GM19328 (cell line): ENCODE data around the gene MFGE8.

ENCODE experiments used
- ATAC-seq: cut with Tn5 transposase; IDR thresholded peaks from one replicate; pipeline ENCODE4 v1.9.1; 2021; ENCODE audit warnings: mild to moderate bottlenecking, moderate library complexity; ENCODE audit not compliant: unreplicated experiment

The MFGE8 gene

DNA sequence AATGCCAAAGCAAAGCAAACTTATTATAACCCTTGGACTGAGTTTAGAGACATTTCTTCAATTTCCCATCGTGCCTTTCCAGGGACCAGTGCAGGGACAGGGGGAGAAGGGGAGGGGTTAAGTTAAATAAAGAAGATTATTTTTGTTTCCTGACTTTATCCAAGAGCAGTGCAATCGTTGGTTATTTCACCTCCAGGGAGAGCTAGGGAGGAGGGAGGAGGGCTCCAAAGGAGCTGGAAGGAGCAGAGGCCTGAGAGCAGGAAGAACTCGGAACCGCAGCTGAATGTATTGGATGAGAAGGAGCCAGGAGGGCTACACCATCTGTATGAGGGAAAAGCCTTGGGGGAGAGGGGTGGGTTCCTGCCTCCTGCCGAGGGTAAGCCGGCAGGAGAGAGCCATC lies 38.5 kb downstream of the MFGE8 start:
- no peak for ATAC-seq

DNA sequence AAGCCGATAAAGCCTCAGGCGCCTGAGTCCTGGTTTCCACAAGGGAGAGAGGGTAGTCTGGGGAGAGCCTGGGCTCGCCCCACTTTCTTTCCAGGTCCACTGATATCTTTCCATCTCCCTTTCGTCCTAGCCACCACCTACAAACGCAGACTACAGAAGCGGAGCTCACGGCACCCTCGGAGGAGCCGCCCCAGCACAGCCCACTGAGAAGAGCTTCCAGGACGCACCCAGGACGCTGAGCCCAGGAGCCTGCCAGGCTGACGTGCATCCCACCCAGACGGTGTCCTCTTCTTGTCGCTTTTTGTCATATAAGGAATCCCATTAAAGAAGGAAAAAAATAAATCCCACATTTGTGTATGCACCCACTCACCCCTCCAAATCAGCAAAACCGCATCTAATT lies 38.9 kb downstream of the MFGE8 start:
- ATAC-seq = no peak

DNA sequence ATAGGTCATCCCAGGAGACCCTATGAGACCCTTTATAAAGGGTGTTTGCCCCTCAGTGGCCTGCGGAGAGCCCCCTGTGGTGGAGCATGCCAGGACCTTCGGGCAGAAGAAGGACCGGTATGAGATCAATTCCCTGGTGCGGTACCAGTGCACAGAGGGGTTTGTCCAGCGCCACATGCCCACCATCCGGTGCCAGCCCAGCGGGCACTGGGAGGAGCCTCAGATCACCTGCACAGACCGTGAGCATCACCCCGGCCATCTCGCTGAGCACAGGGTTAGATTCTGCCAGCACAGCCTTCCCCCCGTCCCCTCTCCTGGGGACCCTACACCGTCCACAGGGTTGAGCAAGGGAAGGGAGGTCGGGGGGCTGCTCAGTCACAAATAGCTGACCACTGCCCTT lies 39.4 kb downstream of the MFGE8 start:
- ATAC-seq = no peak

DNA sequence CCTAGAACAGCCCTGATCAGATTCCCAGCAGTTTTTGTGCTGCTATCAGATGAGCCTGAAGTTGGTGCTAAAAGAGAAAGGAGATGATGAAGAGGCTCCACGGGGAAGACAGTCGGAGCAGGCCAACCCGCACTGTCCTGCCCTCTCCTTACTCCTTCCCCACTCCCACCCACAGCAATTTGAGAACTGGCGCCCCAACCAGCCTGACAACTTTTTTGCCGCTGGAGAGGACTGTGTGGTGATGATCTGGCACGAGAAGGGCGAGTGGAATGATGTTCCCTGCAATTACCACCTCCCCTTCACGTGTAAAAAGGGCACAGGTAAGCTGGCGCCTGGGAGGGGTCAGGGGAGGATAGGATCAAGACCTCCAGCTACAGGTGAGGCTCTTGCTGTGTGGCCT lies 40.5 kb downstream of the MFGE8 start:
- ATAC-seq = no peak

DNA sequence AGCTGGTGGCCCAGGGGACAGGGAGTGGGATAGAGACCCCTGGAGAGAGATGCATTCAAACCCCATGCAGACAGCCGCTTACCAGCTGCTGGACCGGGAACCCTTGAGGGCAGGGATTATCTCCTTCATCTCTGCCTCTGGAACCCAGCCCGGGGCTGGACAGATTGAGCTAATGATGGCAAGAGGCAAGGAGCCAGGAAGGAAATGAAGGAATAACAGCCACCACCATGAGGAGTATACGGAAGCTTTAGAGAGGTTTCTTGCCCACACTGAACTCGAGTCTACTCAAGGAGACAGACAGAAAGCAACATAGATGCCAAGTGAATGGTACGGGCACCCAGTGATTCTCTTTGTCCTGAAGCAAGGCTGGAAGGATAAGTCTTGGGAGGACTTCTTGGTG lies 41.1 kb downstream of the MFGE8 start:
- ATAC-seq = no peak

DNA sequence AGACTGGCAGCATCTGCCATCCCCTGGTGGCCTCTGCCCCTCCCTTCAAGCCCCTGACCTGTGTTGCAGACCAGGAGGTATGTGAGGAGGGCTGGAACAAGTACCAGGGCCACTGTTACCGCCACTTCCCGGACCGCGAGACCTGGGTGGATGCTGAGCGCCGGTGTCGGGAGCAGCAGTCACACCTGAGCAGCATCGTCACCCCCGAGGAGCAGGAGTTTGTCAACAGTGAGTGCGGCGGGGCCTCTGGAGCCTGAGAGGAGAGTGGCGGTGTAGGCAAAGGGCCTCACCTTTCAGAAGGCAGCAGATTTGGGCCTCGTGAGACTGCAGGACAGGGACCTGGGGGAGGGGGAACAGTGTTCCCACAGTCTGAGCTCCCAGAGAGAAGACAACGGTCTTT lies 41.9 kb downstream of the MFGE8 start:
- ATAC-seq = no peak

DNA sequence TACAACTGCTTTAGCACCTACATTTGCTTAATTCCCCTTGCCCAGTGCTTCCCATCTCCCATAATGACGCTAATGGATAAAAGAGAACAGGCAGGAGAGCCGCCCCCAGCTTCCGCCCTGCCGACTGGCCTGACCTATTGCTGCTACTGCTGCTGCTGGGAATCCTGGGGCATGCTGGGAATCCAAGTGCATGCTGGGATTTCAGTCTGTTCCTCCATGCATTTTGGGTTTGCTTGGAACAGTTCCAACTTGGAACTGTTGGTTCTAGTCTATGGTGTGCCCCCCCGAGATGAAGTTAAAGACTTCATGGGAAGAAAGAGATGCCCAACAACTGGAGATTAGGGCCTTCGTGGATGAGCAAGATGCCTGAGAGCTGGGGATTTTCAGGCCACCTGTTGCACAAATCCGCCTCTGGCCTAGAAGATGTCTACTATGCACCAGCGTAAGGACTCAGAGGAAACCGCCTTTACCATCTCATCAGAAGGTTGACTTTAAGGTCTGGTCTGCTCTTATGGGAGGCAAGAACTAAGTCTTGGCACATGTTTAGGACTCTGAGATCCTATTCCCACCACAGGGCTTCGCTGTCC lies 46.8 kb downstream of the MFGE8 start:
- no peak for ATAC-seq

DNA sequence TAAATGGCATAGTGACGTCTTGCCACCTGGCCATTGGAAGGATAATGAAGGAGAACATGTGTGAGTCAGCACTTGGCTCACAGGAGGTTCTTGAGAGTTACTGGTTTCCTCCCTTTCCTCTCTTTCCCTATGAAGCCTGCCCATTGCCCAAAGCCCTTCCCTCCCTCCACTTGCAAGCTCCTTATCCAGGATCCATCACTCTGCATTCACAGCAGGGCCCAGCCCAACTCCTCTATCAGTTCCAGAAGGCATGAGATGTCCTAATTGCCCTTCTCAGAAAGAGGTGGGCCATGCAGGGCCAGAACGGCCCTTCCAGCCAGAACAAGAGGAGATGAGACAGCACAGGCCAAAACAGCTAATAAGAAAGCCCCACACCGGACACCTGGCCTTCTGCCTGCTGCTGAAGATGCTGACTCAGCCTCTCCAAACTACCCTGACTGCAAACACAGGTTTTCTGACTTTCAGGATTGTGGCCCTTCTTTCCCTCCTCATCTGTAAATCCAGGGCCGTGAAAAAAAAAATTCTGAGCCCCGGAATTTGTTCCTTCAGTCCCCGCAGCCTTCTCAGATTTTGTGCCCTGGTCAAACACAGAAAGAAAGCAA lies 47.6 kb downstream of the MFGE8 start:
- ATAC-seq = no peak

DNA sequence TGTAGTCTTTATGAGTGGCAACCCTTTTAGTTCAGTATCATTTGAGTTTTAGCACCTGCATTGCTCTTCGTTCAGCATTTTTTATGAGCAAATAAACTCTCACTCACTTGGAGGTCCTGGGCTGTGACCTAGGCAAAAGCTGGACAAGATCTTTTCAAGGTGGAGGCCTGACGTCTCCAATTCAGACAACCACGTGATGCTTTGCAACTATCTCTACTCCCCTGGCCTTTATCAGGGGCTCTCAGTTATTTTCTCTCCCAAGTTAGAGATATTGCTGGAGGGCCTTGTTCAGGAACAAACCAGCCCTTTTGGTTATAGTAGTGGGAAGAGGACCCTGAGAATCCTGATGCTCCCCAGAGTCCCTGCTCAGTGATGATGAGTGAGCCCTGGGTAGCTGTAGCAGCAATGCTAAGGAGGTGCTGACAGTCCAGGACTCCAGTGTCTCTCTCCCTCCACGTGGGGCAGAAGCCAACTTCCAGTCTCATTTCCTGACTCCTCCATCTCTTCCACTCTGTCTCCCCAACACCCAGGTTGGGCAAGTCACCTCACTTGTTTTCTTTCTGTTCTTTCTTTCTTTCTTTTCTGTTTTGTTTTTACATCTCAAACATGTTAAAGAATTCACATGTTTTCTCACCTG lies 48.2 kb downstream of the MFGE8 start:
- ATAC-seq = no peak

DNA sequence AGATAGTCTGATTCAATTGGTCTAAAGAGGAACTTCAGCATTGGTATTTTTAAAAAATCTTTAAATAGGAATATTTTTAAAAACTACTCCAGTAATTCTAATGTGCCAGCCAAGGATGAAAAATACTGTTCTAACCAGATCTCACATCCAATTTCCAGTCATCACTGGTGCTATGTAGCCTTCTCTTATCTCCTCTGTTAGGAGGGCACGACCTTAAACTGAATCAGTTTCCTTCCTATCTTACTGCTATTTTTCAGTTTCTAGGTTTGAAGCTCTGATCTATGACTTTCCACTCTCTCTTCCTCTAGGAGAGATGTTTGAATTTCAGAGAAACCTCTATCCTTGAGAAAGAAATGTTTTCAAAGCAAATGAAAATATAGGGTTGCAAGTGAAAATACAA lies 49.8 kb downstream of the MFGE8 start:
- no peak for ATAC-seq

DNA sequence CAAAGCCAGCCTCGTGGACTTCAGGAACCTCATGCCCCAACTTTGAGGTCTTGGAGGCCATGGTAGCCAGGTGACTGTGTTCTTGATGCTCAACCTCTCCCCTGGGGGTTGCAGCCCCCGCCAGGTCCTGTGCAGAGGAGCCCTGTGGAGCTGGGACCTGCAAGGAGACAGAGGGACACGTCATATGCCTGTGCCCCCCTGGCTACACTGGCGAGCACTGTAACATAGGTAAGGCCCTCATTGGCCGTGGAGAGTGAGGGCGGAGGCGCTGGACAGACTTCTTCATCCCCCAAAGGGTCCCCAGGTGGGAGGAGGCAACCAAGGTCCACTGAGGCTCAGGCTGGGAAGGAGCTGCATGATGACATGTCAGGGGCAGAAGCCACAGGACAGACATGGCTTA lies 53.0 kb downstream of the MFGE8 start:
- ATAC-seq = no peak

DNA sequence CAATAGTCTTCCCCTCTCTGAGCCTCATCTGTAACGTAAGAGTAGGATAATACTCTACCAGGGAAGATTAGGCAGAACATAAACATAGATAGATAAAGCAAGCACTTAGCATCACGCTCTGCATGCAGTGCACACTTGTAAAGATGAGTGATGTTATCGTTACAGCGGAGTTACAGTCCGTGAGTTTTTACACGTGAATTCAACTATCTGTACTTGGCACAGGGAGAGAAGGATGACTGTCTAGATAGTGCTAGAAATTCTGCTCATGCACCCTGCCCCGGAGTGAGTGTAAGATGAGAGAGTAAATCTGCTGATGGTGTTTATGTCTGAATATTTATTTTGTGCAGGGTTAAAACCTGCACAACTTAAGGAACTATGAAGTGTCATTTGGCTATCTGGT lies 53.6 kb downstream of the MFGE8 start:
- ATAC-seq = no peak

DNA sequence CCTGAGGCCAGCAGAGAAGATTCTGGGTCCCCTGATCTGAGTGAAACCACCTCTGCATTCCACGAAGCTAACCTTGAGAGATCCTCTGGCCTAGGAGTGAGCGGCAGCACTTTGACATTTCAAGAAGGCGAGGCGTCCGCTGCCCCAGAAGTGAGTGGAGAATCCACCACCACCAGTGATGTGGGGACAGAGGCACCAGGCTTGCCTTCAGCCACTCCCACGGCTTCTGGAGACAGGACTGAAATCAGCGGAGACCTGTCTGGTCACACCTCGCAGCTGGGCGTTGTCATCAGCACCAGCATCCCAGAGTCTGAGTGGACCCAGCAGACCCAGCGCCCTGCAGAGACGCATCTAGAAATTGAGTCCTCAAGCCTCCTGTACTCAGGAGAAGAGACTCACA lies 54.2 kb downstream of the MFGE8 start:
- no peak for ATAC-seq

DNA sequence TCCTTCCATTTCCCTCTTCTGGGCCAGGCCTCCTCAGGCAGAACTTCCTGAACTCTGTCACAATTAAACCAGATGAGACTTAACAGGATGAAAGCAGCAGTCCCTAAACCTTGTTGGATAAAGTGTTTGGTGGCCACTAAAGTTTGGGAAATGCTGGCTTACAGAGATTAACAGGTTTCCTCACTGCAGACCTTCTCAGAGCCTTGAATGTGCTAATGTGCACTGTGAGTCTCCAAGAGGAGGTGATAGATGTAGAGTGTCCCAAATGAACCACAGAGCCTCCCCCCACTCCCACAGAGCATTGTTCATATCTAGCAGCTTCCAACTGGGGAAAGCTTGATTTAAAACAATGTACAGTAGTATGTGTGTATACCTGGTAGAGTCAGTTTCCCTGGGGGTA lies 60.7 kb downstream of the MFGE8 start:
- ATAC-seq = no peak

DNA sequence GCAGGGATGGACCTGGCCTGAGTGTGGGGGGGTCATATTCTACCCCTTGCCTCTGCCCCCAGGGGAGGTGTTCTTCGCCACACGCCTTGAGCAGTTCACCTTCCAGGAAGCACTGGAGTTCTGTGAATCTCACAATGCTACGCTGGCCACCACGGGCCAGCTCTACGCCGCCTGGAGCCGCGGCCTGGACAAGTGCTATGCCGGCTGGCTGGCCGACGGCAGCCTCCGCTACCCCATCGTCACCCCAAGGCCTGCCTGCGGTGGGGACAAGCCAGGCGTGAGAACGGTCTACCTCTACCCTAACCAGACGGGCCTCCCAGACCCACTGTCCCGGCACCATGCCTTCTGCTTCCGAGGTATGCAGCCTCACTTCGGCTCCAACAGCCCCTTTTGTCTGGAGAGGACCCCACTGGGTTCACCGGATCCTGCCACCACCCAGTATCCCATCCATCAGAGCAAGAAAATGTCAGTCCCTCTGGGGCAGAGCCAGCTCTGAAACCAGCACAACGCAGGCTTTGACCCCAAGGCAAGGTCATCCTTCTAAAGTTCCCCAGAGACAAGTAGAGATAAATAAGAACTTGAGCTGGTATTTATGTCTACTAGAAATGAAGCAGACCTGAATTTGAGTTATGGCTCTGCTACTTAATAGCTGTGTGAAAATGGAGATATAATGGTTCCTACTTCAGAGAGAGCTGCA lies 63.7 kb downstream of the MFGE8 start:
- no peak for ATAC-seq
